Colonic mucosa (tissue), 4 donors: Measurements from ENCODE around the gene CNTN4. TPM values are rescaled to one million over a fixed set of nuclear protein-coding genes. Genes with fewer than 3 reads are reported as not detected.

Experiments used
- DNase-seq: peaks from one replicate; pipeline ENCODE4 v3.0.0-alpha.2; 2020
- H3K27ac ChIP-seq: fragments of 200-600 bp; one replicate; pipeline ENCODE4 v1.8.0; 2021
- H3K27me3 ChIP-seq: fragments of 200-600 bp; one replicate; pipeline ENCODE4 v1.8.0; 2021
- H3K36me3 ChIP-seq: fragments of 200-600 bp; one replicate; pipeline ENCODE4 v1.8.0; 2021
- H3K4me1 ChIP-seq: fragments of 200-600 bp; one replicate; pipeline ENCODE4 v1.8.0; 2021; ENCODE audit warnings: mild to moderate bottlenecking
- H3K4me3 ChIP-seq: fragments of 200-600 bp; one replicate; pipeline ENCODE4 v1.8.0; 2021
- H3K9ac ChIP-seq, 2 donors: one replicate each; pipeline ENCODE4 v1.7.0; 2013; ENCODE audit warnings: control low read depth in 2 of 2, low read depth in 2 of 2, low read length in 2 of 2
- H3K9me3 ChIP-seq: fragments of 200-600 bp; one replicate; pipeline ENCODE4 v1.8.0; 2021
- intact Hi-C: fragments of 100-400 bp; cut with DNase I; formaldehyde crosslinking; loops from one replicate; pipeline ENCODE4 v1.14.1; 2022
- total RNA-seq, 2 donors: library from RNA; stranded (reverse); fragmentation: NEBNext Ultra II Directional in 1 of 2; extraction: Animal tissue kit (Norgen Biotek cat#: 25700) in 1 of 2; gene quantifications; one replicate each; pipeline ENCODE4 v1.2.1, GENCODE V29; 2021
- TF ChIP-seq, protein P1 (sequence below): fragments of 200-600 bp; IDR thresholded peaks from one replicate; pipeline ENCODE4 v1.8.0; 2022; ENCODE audit warnings: antibody characterized with exemption, mild to moderate bottlenecking
- donor health status: healthy.
- donor health status: DM: no; HTN: no; CAD: no.
- donor health status: DM: no; HTN: no; CAD: no.

The CNTN4 gene
- total RNA-seq, 2 donors from 2014 or later: 8.2 to 19.1 TPM

DNA sequence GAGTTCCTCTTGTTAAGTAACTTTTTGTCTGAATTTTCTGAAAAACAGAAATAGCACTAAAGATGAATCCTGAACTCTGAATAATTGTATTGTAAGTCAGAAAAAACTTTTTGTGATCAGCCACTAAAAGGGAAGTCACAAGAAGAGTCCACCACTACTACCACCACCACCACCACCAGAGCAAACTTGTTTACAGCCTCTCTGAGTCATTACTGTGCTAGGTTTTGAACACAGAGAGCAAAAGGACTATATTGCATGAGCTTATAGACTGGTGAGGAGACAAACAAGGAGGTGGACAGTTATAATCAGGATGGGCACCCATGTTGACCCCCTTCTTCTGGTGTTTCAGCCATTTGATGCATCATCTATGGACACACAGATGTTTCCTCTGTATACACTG, 869.8 kb downstream of the CNTN4 start:
- no peak for DNase-seq
- intact Hi-C loops: no loop called here
- H3K4me1 ChIP-seq: no peaks in the 10 kb centered on the region

DNA sequence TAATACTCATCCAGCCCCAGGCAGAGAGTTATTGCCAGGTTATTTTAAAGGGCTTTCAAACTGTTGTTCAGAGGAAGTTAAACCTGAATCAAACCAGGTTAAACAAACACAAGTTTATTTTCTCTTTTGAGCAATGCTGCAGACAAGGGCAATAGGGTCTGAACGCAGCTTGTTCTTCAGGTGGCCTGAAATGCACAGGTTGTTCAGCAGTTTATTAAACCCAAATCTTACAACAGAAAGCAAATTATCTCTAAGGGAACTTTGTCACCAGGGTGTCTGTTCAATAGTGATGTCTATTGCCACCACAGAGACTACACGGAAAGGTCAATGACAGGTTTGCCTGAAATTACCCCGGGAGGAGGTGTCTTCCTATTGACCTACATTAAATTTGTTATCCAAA, 877.5 kb downstream of the CNTN4 start:
- H3K27me3 ChIP-seq: no peaks in the 10 kb centered on the region
- intact Hi-C loops: no loop called here
- TF ChIP-seq, protein P1, sequence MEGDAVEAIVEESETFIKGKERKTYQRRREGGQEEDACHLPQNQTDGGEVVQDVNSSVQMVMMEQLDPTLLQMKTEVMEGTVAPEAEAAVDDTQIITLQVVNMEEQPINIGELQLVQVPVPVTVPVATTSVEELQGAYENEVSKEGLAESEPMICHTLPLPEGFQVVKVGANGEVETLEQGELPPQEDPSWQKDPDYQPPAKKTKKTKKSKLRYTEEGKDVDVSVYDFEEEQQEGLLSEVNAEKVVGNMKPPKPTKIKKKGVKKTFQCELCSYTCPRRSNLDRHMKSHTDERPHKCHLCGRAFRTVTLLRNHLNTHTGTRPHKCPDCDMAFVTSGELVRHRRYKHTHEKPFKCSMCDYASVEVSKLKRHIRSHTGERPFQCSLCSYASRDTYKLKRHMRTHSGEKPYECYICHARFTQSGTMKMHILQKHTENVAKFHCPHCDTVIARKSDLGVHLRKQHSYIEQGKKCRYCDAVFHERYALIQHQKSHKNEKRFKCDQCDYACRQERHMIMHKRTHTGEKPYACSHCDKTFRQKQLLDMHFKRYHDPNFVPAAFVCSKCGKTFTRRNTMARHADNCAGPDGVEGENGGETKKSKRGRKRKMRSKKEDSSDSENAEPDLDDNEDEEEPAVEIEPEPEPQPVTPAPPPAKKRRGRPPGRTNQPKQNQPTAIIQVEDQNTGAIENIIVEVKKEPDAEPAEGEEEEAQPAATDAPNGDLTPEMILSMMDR: no peak
- H3K36me3 ChIP-seq: no peaks in the 10 kb centered on the region
- DNase-seq: no peak
- H3K4me1 ChIP-seq: no peaks in the 10 kb centered on the region
- no peaks in the 10 kb centered on the region for H3K9me3 ChIP-seq
- no peak overlapping the region for H3K27ac ChIP-seq
- no peak overlapping the region for H3K9ac ChIP-seq
- no peak overlapping the region for H3K4me3 ChIP-seq

More for the DNA sequence above, 869.8 kb downstream of the CNTN4 start:
- Histone ChIP-seq H3K9ac (no peak overlapping the region), H3K27ac (no peak overlapping the region), H3K36me3 (no peaks in the 10 kb centered on the region), H3K9me3 (no peaks in the 10 kb centered on the region), H3K4me3 (no peak overlapping the region), H3K27me3 (no peaks in the 10 kb centered on the region)
- TF ChIP-seq, protein P1: no peak

DNA sequence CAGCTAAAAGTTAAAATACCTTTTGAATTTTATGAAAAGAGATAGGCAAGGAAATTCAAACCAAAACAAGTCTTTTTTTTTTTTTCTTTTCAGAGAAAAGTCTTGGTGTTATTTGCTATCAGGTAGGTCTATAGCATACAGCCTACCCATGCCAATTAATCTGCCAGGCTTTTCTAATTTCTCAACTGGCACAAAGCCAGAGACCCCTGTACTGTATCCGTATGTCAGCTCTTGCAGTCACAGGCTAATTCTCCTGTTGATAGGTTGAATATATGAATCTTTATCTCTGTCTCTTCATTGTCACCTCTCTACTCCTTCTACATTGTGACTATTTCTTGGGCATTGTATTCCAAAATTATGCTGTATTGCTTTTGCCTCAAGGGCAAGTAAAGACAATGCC, 878.1 kb downstream of the CNTN4 start:
- intact Hi-C loops: no loop called here
- H3K9me3 ChIP-seq: no peaks in the 10 kb centered on the region
- TF ChIP-seq, protein P1: no peak
- no peak overlapping the region for H3K9ac ChIP-seq
- no peak overlapping the region for H3K27ac ChIP-seq
- no peaks in the 10 kb centered on the region for H3K27me3 ChIP-seq
- H3K36me3 ChIP-seq: no peaks in the 10 kb centered on the region
- H3K4me1 ChIP-seq: no peaks in the 10 kb centered on the region
- DNase-seq: no peak
- H3K4me3 ChIP-seq: no peak overlapping the region

DNA sequence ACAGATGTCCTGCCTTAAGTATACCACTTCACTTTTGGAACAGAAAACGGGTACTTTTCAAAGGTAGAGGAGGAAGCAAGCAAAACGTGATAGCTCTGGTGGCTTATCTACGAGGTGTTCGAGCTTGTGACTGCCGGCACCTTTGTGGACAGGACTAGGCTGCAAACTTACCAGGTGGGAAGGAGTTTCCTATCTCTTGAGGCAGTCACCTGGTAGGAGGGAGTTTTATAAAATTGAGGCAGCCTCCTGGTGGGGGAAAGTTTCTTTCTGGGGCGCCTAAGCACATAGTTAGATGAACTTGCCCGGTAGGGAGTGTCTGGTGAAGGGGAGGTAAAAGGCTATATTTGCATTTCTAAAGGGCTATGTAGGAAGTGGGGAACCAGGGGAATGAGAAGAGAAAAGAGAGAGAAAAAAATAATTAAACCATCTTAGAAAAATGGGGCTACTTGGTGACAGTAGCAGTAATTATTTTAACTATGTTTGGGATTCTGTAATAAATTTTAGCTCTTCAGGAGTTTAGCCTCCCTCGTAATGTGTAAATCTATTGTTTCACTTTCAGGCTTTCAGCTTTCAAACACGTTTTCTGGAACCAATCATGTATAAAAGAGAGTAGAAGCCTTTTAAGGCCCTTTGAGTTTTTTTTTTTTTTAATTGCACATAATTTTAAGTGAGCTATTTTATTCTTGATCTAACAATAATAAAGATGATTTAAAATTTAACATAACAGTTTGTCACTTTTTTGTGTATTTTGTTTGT, 880.5 kb downstream of the CNTN4 start:
- intact Hi-C loops: no loop called here
- no peak overlapping the region for H3K4me3 ChIP-seq
- no peaks in the 10 kb centered on the region for H3K27me3 ChIP-seq

DNA sequence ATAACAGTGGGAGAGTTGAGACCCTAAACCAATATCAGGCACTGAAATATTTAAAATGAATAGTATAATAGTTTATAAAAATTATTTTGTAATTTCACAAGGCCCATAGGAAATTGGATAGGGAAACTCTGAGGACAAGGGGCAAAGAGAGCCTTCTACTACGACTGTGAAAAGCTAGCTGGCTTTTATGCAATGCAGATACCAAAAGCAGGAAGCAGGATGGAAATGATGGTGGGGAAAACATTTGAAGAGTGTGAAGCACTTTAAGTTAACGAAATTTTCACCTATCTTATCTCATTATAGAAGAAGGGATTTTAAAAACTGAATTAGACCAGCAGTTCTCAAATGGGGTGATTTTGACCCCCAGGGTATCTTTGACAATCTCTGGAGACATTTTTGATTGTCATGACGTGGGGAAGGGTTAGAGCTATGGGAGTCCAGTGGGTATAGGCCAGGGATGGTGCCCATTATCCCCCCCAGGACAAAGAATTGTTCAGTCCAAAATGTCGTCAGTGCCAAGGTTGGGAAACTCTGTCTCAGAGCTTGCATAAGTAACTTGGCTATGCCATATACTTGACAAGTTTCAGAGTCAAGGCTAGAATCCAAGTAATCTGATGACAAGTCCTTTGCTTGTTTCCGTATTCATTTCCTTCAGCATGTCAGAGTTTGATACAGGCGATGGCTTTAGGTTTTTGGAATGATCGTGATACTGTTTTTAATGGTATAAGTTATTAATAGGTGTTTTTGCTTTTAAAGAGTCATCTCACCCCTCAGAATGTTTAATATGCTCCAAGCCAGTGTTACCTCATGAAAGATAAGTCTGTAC, 885.6 kb downstream of the CNTN4 start:
- H3K9me3 ChIP-seq: no peaks in the 10 kb centered on the region
- no peak overlapping the region for H3K27ac ChIP-seq

More for the DNA sequence above, 880.5 kb downstream of the CNTN4 start:
- Histone ChIP-seq H3K9me3 (no peaks in the 10 kb centered on the region), H3K27ac (no peak overlapping the region), H3K4me1 (no peaks in the 10 kb centered on the region), H3K9ac (no peak overlapping the region), H3K36me3 (no peaks in the 10 kb centered on the region)
- DNase-seq: no peak
- TF ChIP-seq, protein P1: no peak

More for the DNA sequence above, 885.6 kb downstream of the CNTN4 start:
- Histone ChIP-seq H3K27me3 (no peaks in the 10 kb centered on the region), H3K9ac (no peak overlapping the region), H3K4me1 (no peaks in the 10 kb centered on the region), H3K36me3 (no peaks in the 10 kb centered on the region), H3K4me3 (no peak overlapping the region)
- DNase-seq: no peak
- intact Hi-C loops: no loop called here
- TF ChIP-seq, protein P1: no peak
